ENCODE measurements around the gene LRRTM3.

LRRTM3 gene

DNA sequence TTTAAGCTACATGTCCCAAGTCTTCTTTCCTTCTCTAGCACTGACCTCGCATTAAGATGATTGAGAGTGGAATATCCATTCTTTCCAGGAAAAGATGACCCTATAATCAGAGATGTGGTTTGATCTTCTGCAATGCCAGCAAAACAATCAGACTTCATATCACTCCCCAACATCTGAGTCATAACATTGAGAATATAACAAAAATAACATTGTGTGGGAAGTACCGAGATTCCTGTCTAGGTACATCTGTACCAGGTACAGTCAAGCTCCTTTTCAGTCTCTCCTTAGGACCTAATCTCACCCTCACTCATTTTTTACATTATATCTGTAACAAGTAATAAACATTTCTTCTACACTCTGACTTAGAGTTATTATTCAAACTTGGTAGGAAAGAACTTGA is 201.6 kb downstream of the LRRTM3 start:
- no peak for DNase-seq (ENCODE audit: low spot score)

DNA sequence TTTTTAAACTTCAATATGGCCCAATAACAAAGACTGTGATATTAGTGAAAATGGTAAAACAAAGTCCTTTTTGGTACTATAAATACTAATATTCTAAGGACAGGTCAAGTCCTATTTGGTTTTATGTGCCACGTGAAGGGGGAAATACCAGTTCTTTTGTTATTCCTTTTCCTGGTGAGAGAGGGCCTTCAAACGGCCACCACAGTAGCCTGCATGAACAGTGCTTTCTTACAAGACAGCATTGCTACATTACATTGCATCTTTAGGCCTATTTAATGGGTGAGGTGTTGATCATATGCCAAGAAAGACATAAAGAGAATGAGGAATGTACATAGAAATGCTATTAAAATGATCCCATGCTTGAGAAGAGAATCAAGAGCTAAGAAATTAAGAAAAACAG is 214.8 kb downstream of the LRRTM3 start:
- no peak for DNase-seq (ENCODE audit: low spot score)

DNA sequence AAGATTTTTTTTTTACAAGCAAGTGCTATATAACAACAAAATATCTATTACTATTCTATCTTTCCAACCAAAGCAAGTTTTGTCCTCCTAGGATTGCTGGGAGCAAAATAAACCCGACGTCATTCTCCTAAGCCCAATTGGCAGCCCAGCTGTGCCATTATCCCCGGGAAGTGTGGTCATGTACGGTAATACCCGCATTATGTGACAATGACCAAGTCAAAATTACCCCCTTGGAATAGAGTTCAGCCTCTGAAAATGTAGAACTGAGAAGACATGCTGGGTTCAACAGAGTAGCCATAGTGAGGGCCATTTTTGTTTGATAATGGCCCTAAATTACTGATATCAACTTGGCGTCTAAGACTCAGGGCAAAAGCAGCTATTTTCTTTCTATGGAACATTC is 215.5 kb downstream of the LRRTM3 start:
- no peak for DNase-seq (ENCODE audit: low spot score)

DNA sequence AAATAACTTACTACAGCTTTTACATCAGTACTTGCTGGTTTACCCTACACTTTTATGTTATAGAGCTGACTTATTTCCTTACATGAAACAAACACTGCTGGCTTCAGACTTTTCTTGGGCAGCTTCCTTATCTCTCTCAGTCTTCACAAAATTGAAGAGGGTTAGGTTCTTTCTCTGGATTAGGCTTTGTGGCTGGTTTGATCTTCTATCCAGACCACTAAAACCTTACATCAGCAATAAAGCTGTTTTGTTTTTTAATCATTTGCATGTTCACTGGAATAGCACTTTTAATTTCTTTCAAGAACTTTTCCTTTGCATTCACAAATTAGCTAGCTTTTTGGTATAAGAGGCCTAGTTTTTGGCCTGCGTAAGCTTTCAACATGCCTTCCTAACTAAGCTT is 218.7 kb downstream of the LRRTM3 start:
- no peak for DNase-seq (ENCODE audit: low spot score)

Measured in hematopoietic multipotent progenitor cell treated with erythropoietin and hydrocortisone succinate and interleukin-3 and kit ligand, for 15 days (in vitro differentiated cells).